HepG2 (cell line): ENCODE data around the gene TMEM145. TPM values are rescaled to one million over a fixed set of nuclear protein-coding genes. Genes with fewer than 3 reads are reported as not detected.

Experiments used
- ARNTL ChIP-seq: sonication (generic); formaldehyde crosslinking; IDR thresholded peaks from 2 replicates; pipeline ENCODE4 v1.4.0; 2020; ENCODE audit warnings: mild to moderate bottlenecking, missing genetic modification reagents
- ATF3 ChIP-seq: sonication (generic); formaldehyde crosslinking; IDR thresholded peaks from 2 replicates; pipeline ENCODE4 v1.4.0; 2020; ENCODE audit warnings: missing genetic modification reagents
- CTCF ChIP-seq: sonication (generic); formaldehyde crosslinking; IDR thresholded peaks from 2 replicates; pipeline ENCODE4 v1.5.0; 2020; ENCODE audit warnings: mild to moderate bottlenecking, missing genetic modification reagents, moderate library complexity
- DZIP1 ChIP-seq: sonication (generic); formaldehyde crosslinking; IDR thresholded peaks from 2 replicates; pipeline ENCODE4 v1.5.0; 2020; ENCODE audit warnings: mild to moderate bottlenecking, missing genetic modification reagents
- E2F1 ChIP-seq: sonication (generic); formaldehyde crosslinking; IDR thresholded peaks from 2 replicates; pipeline ENCODE4 v1.5.0; 2020; ENCODE audit warnings: missing genetic modification reagents
- MXD4 ChIP-seq: IDR thresholded peaks from 2 replicates; pipeline ENCODE4 v1.6.1; 2016; ENCODE audit warnings: mild to moderate bottlenecking, missing biosample characterization, missing genetic modification reagents
- MYNN ChIP-seq: sonication (generic); formaldehyde crosslinking; IDR thresholded peaks from 2 replicates; pipeline ENCODE4 v1.4.0; 2020; ENCODE audit warnings: mild to moderate bottlenecking, low read depth, missing genetic modification reagents
- MZF1 ChIP-seq: sonication (generic); formaldehyde crosslinking; IDR thresholded peaks from 2 replicates; pipeline ENCODE4 v1.8.1; 2023; ENCODE audit warnings: mild to moderate bottlenecking, missing genetic modification reagents, borderline replicate concordance
- PLSCR1 ChIP-seq: sonication (generic); formaldehyde crosslinking; IDR thresholded peaks from 2 replicates; pipeline ENCODE4 v1.5.0; 2020; ENCODE audit warnings: missing genetic modification reagents, mild to moderate bottlenecking, borderline replicate concordance
- PRPF4 ChIP-seq: fragments of 200-400 bp; formaldehyde crosslinking; IDR thresholded peaks from 2 replicates; pipeline ENCODE4 v1.6.1; 2016; ENCODE audit warnings: low read length, low read depth; ENCODE audit not compliant: poor library complexity, severe bottlenecking
- RCOR2 ChIP-seq: IDR thresholded peaks from 2 replicates; pipeline ENCODE4 v1.6.1; 2016; ENCODE audit warnings: missing biosample characterization, missing genetic modification reagents
- SMYD3 ChIP-seq: sonication (generic); formaldehyde crosslinking; IDR thresholded peaks from 2 replicates; pipeline ENCODE4 v1.8.1; 2023; ENCODE audit warnings: mild to moderate bottlenecking, missing genetic modification reagents
- XBP1 ChIP-seq: sonication (generic); formaldehyde crosslinking; IDR thresholded peaks from 2 replicates; pipeline ENCODE4 v1.5.0; 2020; ENCODE audit warnings: missing genetic modification reagents
- YEATS2 ChIP-seq: sonication (generic); formaldehyde crosslinking; IDR thresholded peaks from 2 replicates; pipeline ENCODE4 v1.4.0; 2020; ENCODE audit warnings: missing genetic modification reagents, borderline replicate concordance
- ZBTB39 ChIP-seq: sonication (generic); formaldehyde crosslinking; IDR thresholded peaks from 2 replicates; pipeline ENCODE4 v1.5.0; 2020; ENCODE audit warnings: missing genetic modification reagents
- ZNF121 ChIP-seq: sonication (generic); formaldehyde crosslinking; IDR thresholded peaks from 2 replicates; pipeline ENCODE4 v1.5.0; 2020; ENCODE audit warnings: mild to moderate bottlenecking, missing genetic modification reagents
- ZNF17 ChIP-seq: sonication (generic); formaldehyde crosslinking; IDR thresholded peaks from 2 replicates; pipeline ENCODE4 v1.5.0; 2020; ENCODE audit warnings: mild to moderate bottlenecking, missing genetic modification reagents
- ZNF260 ChIP-seq: sonication (generic); formaldehyde crosslinking; IDR thresholded peaks from 2 replicates; pipeline ENCODE4 v1.4.0; 2020; ENCODE audit warnings: missing genetic modification reagents, low read depth, mild to moderate bottlenecking, borderline replicate concordance
- ZNF383 ChIP-seq: sonication (generic); formaldehyde crosslinking; IDR thresholded peaks from 2 replicates; pipeline ENCODE4 v1.4.0; 2020; ENCODE audit warnings: missing genetic modification reagents, mild to moderate bottlenecking, borderline replicate concordance
- ZNF781 ChIP-seq: sonication (generic); formaldehyde crosslinking; IDR thresholded peaks from 2 replicates; pipeline ENCODE4 v1.5.1; 2020; ENCODE audit warnings: borderline replicate concordance, mild to moderate bottlenecking, missing genetic modification reagents; ENCODE audit errors: not compliant biosample characterization
- ZSCAN22 ChIP-seq: sonication (generic); formaldehyde crosslinking; IDR thresholded peaks from 2 replicates; pipeline ENCODE4 v1.4.0; 2020; ENCODE audit warnings: mild to moderate bottlenecking, missing genetic modification reagents
- polyA plus RNA-seq, 8 experiments: library from polyadenylated mRNA; depleted of rRNA in 3 of 8; stranded (reverse) in 7 of 8; unstranded in 1 of 8; fragments of >200 nt; fragmentation: Illumina TruSeq in 4 of 8; extraction: Trizol in 4 of 8; gene quantifications; 2 replicates each; pipeline versions ENCODE4 v1.2.1 to v1.2.3, GENCODE V29; 2011 to 2016; ENCODE audit warnings: low read depth in 4 of 8, missing spikeins in 1 of 8, mixed read lengths in 1 of 8; ENCODE audit not compliant: insufficient read depth in 1 of 8
- total RNA-seq, 5 experiments: library from RNA; depleted of rRNA; stranded (reverse); fragments of >200 nt; fragmentation: Illumina TruSeq; extraction: Trizol; gene quantifications; 2 replicates each; pipeline ENCODE4 v1.2.3, GENCODE V29; 2016; ENCODE audit warnings: low read depth in 1 of 5

The TMEM145 gene
- total and polyA plus RNA-seq, 2 of the 13 experiments (the other 11 are each of a cell fraction or from before 2014, with no cell fraction given), result 0.07 to 5.1 TPM

GRCh38 chr19:42267644-42268141 lies 45.4 kb upstream of the TMEM145 start (continued):
- peak; percentile 90 for TF ChIP-seq ZNF781
- TF ChIP-seq DZIP1, result no peak
- TF ChIP-seq ZNF17 (CRISPR knock-in tag), result no peak
- TF ChIP-seq XBP1 (CRISPR knock-in tag), result no peak
- TF ChIP-seq ZNF383 (CRISPR knock-in tag), result 0 out of 2 replicates have a peak, but pooled peaks have one; percentile 47
- no peak for TF ChIP-seq ZNF121 (CRISPR knock-in tag)
- TF ChIP-seq PLSCR1, result no peak
- TF ChIP-seq MYNN (CRISPR knock-in tag), result no peak
- TF ChIP-seq RCOR2 (CRISPR knock-in tag), result no peak
- no peak for TF ChIP-seq MXD4 (CRISPR knock-in tag)
- TF ChIP-seq YEATS2 (CRISPR knock-in tag), result peak; percentile 13; the same call in 1 of the 2 replicates
- TF ChIP-seq ZNF260 (CRISPR knock-in tag), result no peak
- TF ChIP-seq ZBTB39, result peak; percentile 19; the same call in 1 of the 2 replicates
- no peak for TF ChIP-seq PRPF4
- no peak for TF ChIP-seq ATF3 (CRISPR knock-in tag)
- TF ChIP-seq MZF1 (CRISPR knock-in tag), result 0 out of 2 replicates have a peak, but pooled peaks have one; percentile 47
- TF ChIP-seq SMYD3 (CRISPR knock-in tag), result no peak
- no peak for TF ChIP-seq E2F1
- no peak for TF ChIP-seq ARNTL
- TF ChIP-seq ZSCAN22 (CRISPR knock-in tag), result no peak
- TF ChIP-seq CTCF, result 0 out of 2 replicates have a peak, but pooled peaks have one; percentile 2
